Measurements from ENCODE around the gene CMIP.

Gene CMIP

GRCh38 chr16:81709016-81709900 lies 264.6 kb downstream of the CMIP start:
- no peak for DNase-seq

DNA sequence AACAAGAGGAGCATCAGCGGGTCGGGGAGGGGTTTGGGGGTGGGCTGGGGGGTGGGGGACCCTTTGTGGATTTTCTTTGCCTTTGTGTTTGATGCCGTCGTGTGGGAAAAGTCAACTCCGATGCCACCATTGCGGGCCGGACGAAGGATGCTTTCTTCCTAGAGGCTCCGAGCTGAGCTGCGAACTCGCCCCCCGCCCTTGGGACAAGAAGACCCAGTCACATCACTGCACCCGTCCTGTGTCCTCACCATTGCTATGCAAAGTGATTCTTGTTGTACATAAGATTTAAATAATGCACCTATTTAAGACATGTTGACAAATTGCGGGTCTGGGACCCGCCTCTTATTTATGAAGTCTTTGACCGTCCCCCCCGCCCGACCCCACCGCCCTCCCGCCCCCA lies 265.4 kb downstream of the CMIP start:
- DNase-seq, result no peak

DNA sequence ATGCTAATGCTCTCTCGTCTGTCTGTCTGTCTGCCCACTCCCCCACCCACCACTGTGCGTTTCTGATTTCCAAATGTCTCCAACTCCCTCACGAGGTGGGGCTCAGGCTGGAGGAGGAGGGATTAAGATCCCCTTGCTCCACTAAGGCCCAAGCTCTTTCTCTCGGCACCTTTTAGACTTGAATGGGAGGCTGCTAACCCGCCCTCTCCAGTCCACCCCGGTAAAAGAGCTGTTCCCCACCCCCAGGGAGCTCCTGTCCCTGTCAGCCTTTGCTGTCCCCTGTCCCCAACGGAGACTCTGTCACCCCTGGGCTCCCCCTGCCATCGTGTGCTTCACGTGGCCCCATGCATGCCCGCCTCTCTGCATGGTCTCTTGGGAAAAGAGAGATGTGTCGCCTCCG lies 266.0 kb downstream of the CMIP start:
- no peak for DNase-seq

- DNase-seq, result no peak
These were observed 267.2 kb downstream of the CMIP start for GRCh38 chr16:81711657-81712319.

DNA sequence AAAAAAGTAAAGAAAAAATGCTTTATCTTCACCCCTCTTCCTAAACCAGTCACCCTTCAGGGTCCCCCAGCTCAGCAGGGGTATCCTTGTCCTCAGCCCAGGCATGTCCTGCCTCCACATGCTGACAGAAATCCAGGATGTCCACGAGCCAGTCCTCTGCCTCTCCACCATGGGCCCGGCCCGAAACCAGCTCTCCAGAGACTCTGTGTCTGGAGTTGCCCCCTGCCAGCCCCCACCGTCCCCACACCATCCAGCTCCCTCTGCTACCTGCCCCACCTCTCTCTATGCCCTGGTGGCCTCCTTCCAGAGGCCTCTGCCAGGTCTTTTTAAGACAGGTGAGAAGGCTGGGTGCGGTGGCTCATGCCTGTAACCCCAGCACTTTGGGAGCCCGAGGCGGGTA lies 268.1 kb downstream of the CMIP start:
- DNase-seq, result no peak

- no peak for DNase-seq
These were observed 268.7 kb downstream of the CMIP start for GRCh38 chr16:81713295-81713772.

GRCh38 chr16:81713796-81714195 lies 269.2 kb downstream of the CMIP start:
- no peak for DNase-seq

DNA sequence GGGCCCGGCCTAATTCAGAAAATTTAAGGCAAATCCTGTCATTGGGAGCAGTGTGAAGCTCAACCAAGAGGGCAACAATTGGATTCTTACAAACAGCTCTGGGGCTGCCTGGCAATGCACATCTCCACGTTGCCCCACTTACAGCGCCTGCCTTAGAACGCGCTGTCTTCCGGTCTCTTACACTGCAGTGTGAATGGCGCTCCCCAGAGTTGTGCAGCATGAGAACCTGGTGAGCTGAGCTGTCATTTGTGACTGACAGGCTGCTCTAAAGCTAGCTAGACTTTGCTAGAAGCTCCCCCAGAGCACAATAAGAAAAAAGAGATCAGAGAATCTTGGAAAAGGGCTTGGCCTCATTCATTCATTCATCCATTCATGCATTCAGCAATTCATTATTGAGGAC lies 270.0 kb downstream of the CMIP start:
- DNase-seq, result no peak

GRCh38 chr16:81715358-81716196 lies 271.0 kb downstream of the CMIP start:
- peak; percentile 47 for DNase-seq

DNA sequence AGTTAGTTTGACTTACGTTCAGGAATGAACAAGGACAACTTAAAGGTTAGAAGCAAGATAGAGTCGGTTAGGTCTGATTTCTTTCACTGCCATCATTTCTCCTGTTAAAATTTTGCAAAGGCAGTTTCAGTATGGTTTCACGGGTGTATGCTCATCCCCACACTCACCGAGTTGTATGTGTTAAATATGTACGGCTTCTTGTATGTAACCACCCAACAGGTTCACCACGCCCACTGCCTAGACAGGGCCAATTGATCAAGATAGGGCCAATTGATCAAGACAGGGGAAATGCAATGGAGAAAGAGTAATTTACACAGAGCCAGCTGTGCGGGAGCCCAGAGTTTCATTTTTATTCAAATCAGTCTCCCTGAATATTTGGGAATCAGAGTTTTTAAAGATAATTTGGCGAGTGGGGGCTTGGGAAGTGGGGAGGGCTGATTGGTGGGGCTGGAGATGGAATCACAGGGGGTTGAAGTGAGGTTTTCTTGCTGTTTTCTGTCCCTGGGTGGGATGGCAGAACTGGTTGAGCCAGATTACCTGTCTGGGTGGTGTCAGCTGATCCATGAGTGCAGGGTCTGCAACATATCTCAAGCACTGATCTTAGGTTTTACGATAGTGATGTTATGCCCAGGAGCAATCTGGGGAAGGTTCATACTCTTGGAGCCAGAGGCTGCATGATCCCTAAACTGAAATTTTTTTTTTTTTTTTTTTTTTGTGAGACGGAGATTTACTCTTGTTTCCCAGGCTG lies 272.0 kb downstream of the CMIP start:
- DNase-seq, result peak; percentile 35

GRCh38 chr16:81717662-81718189 lies 273.1 kb downstream of the CMIP start:
- peak; percentile 40 for DNase-seq

DNA sequence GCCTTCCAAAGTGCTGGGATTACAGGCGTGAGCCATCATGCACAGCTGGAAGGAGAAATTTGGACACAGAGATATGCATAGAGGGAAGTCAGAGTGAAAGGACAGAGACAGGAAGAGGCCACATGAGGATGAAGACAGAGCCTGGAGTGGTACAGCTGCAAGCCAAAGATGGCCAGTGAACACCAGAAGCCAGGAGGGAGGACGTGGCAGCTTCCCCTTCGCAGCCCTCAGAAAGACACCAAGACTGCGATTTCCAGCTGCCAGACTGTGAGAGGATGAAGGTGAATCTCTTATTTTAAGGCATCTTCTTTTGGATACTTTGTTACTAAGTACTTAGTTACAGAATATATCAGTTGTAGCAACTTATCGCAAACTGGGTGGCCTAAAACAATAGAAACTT lies 274.0 kb downstream of the CMIP start:
- no peak for DNase-seq

GRCh38 chr16:81719993-81720392 lies 275.4 kb downstream of the CMIP start:
- no peak for DNase-seq

- DNase-seq, result no peak
These were observed 276.6 kb downstream of the CMIP start for GRCh38 chr16:81720973-81721906.

DNA sequence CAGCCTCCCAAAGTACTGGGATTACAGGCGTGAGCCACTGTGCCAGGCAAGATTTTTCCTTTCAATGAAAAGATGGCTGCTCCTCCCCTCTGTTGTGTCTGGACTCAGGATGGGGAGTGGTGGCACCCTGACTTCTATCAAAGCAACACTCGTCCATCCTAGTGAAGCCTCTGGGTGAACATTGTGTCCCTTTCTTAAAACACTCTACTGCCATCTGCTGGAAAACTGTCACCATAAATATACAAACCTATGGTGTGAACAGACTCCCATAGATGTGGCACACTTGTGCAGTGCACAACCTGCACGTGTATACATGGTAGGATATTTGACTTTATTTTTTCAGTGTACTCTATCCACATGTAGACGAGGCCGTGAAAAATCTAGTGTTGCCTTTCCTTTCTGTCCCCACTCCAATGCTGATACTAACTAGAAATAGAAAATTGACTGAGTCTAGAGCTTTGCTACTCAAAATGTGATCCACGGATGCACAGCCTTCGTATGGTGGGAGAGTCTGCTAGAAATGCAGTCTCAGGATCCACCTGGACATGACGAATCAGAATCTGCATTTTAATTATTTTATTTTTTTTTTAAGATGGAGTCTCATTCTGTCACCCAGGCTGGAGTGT lies 278.6 kb downstream of the CMIP start:
- peak; percentile 55 for DNase-seq

DNA sequence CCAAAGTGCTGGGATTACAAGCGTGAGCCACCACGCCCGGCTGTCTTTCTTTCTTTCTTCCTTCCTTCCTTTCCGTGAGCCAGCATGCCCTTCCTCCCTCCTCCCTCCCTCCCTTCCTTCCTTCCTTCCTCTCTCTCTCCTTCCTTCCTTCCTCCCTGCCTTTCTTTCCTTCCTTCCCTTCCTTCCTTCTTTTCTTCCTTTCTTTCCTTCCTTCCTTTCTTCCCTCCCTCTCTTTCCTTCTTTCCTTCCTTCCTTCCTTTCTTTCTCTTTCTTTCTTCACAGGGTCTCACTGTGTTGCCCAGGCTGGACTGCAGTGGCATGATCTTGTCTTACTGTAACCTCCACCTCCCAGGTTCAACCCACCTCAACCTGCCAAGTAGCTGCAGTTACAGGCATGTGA lies 283.8 kb downstream of the CMIP start:
- DNase-seq, result no peak

GRCh38 chr16:81729451-81729850 lies 284.8 kb downstream of the CMIP start:
- DNase-seq, result no peak

DNA sequence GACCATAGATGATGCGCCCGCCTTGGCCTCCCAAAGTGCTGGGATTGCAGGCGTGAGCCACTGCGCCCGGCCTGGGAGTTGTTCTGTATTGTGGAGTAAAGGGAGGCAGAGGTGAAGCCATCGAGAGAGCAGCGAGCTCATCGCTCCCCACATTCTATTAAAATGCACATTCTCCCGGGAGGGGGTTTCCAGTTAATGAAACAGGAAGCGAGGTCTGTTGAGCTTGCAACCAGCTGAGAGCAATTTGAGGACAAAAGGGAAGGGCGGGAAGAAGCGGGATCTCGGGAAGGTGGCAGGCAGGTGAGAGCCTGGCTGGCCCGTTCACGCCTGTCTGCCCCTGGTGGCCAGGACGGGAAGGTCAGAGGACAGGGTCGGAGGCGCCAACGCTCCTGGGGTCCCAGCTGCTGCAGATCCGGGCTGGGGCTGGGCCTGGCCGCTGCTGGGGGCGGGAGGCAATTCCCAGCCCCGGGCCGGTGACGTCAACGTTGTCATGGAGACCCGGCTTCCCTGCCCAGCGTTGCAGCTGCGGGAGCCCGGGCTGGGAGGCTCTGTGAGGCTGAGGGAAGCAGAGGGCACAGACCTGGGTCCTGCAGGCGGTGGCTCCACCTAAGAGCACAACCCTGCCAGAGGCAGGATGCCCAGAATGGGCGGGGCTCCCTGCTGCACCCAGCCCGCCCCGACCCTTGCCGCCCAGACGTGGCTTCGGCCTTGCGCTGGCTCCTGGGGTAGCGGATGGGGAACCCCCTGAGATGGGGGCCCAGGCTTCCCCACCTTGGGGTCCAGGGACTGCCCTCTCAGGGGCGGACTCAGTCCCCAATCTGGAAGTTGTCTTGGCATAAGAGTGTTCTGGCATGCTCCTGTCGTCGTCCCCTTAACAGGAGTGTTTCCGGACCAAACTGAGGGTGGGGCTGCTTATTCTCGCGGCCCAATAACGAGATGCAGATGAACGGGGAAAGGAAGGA lies 285.8 kb downstream of the CMIP start:
- DNase-seq, result peak; percentile 73

GRCh38 chr16:81731649-81732048 lies 287.0 kb downstream of the CMIP start:
- no peak for DNase-seq
